Activated B cell treated with CpG ODN at 0.5 μM for 24 hours (primary cell): ENCODE measurements around the gene NCAPD3. TPM values are rescaled to one million over a fixed set of nuclear protein-coding genes. Genes with fewer than 3 reads are reported as not detected.

Experiments
- ATAC-seq: fragments of 200-7000 bp; cut with Tn5 transposase; one replicate; pipeline ENCODE4 v1.10.0; 2021; ENCODE audit warnings: low read depth, mild to moderate bottlenecking, moderate library complexity
- CTCF ChIA-PET: fragments of 350-600 bp; sonication (Branson Sonifier 250); formaldehyde crosslinking; loops from one replicate; lab custom pipeline; 2021; ENCODE audit warnings: antibody characterized with exemption; lab: Charles Lee
- POLR2A ChIA-PET: fragments of 350-600 bp; sonication (Branson Sonifier 250); formaldehyde crosslinking; loops from one replicate; lab custom pipeline; 2021; ENCODE audit warnings: antibody characterized with exemption; lab: Charles Lee
- DNase-seq: peaks from one replicate; pipeline ENCODE4 v3.0.0; 2022
- H3K27ac Mint-ChIP-seq: one replicate; pipeline ENCODE4 v1.8.0; 2020; ENCODE audit warnings: mixed read lengths
- H3K27me3 Mint-ChIP-seq: one replicate; pipeline ENCODE4 v1.8.0; 2021; ENCODE audit warnings: mixed read lengths
- H3K36me3 Mint-ChIP-seq: one replicate; pipeline ENCODE4 v1.8.0; 2021; ENCODE audit warnings: low read depth, mixed read lengths
- H3K4me1 Mint-ChIP-seq: one replicate; pipeline ENCODE4 v1.8.0; 2021; ENCODE audit warnings: mixed read lengths
- H3K4me3 Mint-ChIP-seq: one replicate; pipeline ENCODE4 v1.8.0; 2020; ENCODE audit warnings: mild to moderate bottlenecking, mixed read lengths
- H3K9me3 Mint-ChIP-seq: one replicate; pipeline ENCODE4 v1.8.0; 2020; ENCODE audit warnings: mixed read lengths
- intact Hi-C: fragments of 100-400 bp; cut with micrococcal nuclease; formaldehyde crosslinking; loops from one replicate; pipeline ENCODE4 v1.15.1; 2024
- total RNA-seq: library from RNA; stranded (reverse); gene quantifications from 2 replicates; pipeline ENCODE4 v1.2.3, GENCODE V29; 2022
- TF ChIP-seq, protein P1 (sequence below): fragments of 200-600 bp; IDR thresholded peaks from one replicate; pipeline ENCODE4 v1.8.0; 2022; ENCODE audit warnings: antibody characterized with exemption, mild to moderate bottlenecking

NCAPD3 gene
- total RNA-seq, 1 donor from 2014 or later = 22.2 TPM

DNA sequence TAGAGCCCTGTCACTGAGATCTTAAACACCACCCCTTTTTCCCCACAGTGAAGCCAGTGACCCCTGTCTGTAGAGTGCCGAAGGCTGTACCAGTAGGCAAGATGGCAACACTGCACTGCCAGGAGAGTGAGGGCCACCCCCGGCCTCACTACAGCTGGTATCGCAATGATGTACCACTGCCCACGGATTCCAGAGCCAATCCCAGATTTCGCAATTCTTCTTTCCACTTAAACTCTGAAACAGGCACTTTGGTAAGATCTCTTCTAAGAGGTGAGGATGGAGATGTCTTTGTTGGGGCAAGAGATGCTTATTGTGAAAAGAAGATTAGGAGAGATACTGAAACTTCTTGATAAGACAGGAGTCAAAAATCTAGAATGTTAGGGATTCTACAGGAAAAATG, 79.0 kb downstream of the NCAPD3 start:
- no peak for DNase-seq
- H3K9me3 Mint-ChIP-seq = no peaks in the 10 kb centered on the region
- H3K27ac Mint-ChIP-seq = no peak overlapping the region
- ChIA-PET POLR2A (no interaction called here), CTCF (no interaction called here)
- intact Hi-C loops = no loop called here
- H3K4me1 Mint-ChIP-seq = no peaks in the 10 kb centered on the region
- no peak overlapping the region for H3K4me3 Mint-ChIP-seq
- TF ChIP-seq, protein P1, sequence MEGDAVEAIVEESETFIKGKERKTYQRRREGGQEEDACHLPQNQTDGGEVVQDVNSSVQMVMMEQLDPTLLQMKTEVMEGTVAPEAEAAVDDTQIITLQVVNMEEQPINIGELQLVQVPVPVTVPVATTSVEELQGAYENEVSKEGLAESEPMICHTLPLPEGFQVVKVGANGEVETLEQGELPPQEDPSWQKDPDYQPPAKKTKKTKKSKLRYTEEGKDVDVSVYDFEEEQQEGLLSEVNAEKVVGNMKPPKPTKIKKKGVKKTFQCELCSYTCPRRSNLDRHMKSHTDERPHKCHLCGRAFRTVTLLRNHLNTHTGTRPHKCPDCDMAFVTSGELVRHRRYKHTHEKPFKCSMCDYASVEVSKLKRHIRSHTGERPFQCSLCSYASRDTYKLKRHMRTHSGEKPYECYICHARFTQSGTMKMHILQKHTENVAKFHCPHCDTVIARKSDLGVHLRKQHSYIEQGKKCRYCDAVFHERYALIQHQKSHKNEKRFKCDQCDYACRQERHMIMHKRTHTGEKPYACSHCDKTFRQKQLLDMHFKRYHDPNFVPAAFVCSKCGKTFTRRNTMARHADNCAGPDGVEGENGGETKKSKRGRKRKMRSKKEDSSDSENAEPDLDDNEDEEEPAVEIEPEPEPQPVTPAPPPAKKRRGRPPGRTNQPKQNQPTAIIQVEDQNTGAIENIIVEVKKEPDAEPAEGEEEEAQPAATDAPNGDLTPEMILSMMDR = no peak
- H3K36me3 Mint-ChIP-seq = peaks cover 69% of the 10 kb centered on the region
- H3K27me3 Mint-ChIP-seq = no peaks in the 10 kb centered on the region
- no peak for ATAC-seq

DNA sequence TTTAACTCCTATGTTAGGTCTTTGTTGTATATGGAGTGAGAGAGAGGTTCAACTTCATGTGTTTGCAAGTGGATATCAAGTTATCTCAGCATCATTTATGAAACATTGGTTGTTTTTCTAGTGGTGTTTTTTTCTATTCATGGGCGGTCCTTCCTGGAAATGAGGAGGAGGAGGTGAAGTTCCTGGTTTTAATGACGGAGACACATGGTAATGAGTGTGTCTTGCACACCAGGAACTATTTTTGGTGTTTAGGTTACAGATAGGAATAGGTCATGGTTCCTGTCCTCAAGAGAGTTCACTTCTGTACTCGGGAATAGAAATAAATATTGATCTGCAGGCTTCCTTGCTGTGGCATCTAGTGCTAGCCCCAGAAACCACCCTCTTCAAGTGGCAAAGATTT, 80.0 kb downstream of the NCAPD3 start:
- CTCF ChIA-PET = no interaction called here
- no peak for DNase-seq
- Mint-ChIP-seq H3K4me1 (no peaks in the 10 kb centered on the region), H3K9me3 (no peaks in the 10 kb centered on the region), H3K27me3 (no peaks in the 10 kb centered on the region), H3K27ac (no peak overlapping the region), H3K36me3 (peaks cover 62% of the 10 kb centered on the region), H3K4me3 (no peak overlapping the region)
- POLR2A ChIA-PET = interaction anchor here (0.7 kb wide), 1 partner anchor 81 kb away, joined by 3 read pairs; the partner anchor contains the start of gene VPS26B
- intact Hi-C loops = no loop called here
- ATAC-seq = no peak
- TF ChIP-seq, protein P1 = no peak

DNA sequence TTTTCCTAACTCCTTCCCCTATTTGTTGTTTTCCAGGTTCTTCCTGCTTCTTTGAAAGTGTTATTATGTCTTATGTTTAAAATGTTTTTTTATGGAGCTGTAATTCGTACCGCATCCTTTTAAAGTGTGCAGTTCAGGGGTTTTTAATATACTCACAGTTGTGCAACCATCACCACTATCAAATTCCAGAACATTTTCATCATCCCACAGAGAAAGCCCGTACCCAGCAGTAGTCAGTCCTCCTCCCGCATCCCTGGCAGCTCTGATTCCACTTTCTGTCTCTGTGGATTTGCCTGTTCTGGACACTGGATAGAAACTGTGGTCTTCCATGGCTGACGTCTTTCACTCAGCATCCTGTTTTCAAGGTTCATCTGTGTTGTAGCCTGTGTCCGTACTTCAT, 81.2 kb downstream of the NCAPD3 start:
- no peak overlapping the region for H3K4me3 Mint-ChIP-seq
- ChIA-PET CTCF (interaction anchor here (1.1 to 1.2 kb wide), 2 partner anchors 9 to 92 kb away, joined by 3 to 6 read pairs; no protein-coding TSS in a partner anchor), POLR2A (no interaction called here)
- no peak overlapping the region for H3K27ac Mint-ChIP-seq
- no peaks in the 10 kb centered on the region for H3K4me1 Mint-ChIP-seq
- no peaks in the 10 kb centered on the region for H3K27me3 Mint-ChIP-seq
- no peak for DNase-seq
- ATAC-seq = no peak
- intact Hi-C loops = no loop called here
- no peaks in the 10 kb centered on the region for H3K9me3 Mint-ChIP-seq
- H3K36me3 Mint-ChIP-seq = peaks cover 53% of the 10 kb centered on the region
- TF ChIP-seq, protein P1 = no peak

DNA sequence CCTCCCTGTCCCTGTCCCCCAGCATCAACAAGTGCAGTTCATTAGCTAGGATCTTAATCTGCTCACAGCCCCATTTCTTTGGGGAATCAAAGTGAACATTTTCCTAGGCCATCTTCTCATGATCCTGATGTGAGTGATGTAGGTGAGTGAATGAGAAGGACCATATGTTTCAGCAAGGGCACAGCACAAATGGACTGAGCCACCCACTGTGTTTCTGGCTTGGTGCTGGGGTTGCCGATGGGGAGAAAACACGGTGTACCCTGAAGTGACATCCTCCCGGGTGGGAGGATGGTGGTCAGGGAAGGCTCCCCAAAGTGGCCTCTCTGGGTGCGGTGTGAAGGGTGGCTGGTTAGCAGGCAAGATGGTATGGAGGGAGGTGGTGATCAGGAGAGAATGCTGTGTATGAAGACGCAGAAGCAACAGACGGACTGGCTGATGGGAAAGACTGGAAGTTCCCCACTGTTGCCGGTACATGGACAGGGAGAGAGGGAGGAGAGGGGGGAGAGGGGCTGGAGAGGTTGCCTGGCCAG, 82.7 kb downstream of the NCAPD3 start:
- H3K4me3 Mint-ChIP-seq = no peak overlapping the region

DNA sequence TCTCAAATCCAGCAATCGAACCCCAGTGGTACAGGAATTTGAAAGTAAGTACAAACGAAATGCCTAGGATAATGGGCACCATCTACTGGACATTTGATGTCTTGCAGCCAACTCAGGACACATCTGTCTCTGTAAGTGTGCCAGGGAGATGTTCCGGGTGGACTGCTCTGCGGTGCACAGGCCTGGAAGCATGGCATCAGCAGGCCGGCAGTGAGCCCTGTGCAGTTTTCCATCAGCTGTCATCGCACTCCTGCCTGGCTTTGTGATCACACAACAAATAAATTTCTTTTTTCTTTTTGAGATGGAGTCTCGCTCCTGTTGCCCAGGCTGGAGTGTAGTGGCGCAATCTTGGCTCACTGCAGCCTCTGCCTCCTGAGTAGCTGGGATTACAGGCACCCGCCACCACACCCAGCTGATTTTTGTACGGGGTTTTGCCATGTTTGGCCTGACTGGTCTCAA, 83.9 kb downstream of the NCAPD3 start:
- TF ChIP-seq, protein P1 = no peak
- no peaks in the 10 kb centered on the region for H3K9me3 Mint-ChIP-seq
- POLR2A ChIA-PET = no interaction called here
- ATAC-seq = peak; percentile 80
- no peak overlapping the region for H3K4me3 Mint-ChIP-seq
- no peaks in the 10 kb centered on the region for H3K27me3 Mint-ChIP-seq
- intact Hi-C loops = loop anchor here (1.0 kb wide), 2 partner anchors 90 to 213 kb away; no protein-coding TSS in a partner anchor
- DNase-seq = no peak
- CTCF ChIA-PET = interaction anchor here (1.4 to 3.1 kb wide), 4 partner anchors 16 to 213 kb away, joined by 4 to 40 read pairs (median 6); no protein-coding TSS in a partner anchor
- H3K4me1 Mint-ChIP-seq = no peaks in the 10 kb centered on the region
- peaks cover 34% of the 10 kb centered on the region for H3K36me3 Mint-ChIP-seq
- no peak overlapping the region for H3K27ac Mint-ChIP-seq

More for the DNA sequence above, 82.7 kb downstream of the NCAPD3 start:
- ATAC-seq (no peak), DNase-seq (no peak)
- CTCF ChIA-PET = interaction anchor here (1.1 to 3.1 kb wide), 4 partner anchors 10 to 214 kb away, joined by 4 to 40 read pairs (median 4); no protein-coding TSS in a partner anchor
- TF ChIP-seq, protein P1 = no peak
- Mint-ChIP-seq H3K27ac (no peak overlapping the region), H3K4me1 (no peaks in the 10 kb centered on the region), H3K27me3 (no peaks in the 10 kb centered on the region), H3K36me3 (peaks cover 44% of the 10 kb centered on the region), H3K9me3 (no peaks in the 10 kb centered on the region)
- intact Hi-C loops = no loop called here
- POLR2A ChIA-PET = no interaction called here
